Measurements from ENCODE around the gene MAPK1. TPM values are rescaled to one million over a fixed set of nuclear protein-coding genes. Genes with fewer than 3 reads are reported as not detected.

The MAPK1 gene
- total and polyA plus RNA-seq, 7 donors = 11.0 to 101 (median 78.3) TPM

GRCh38 chr22:21741059-21741458 is 126.4 kb downstream of the MAPK1 start:
- Histone ChIP-seq H3K4me3 (no peak overlapping the region), H3K4me1 (no peaks in the 10 kb centered on the region), H3K36me3 (ENCODE audit: insufficient read depth in 1 of 2, low read depth in 1 of 2) (no peaks in the 10 kb centered on the region), H3K27me3 (ENCODE audit: insufficient read depth in 3 of 3, low read length in 2 of 3) (no peaks in the 10 kb centered on the region), H3K9me3 (no peaks in the 10 kb centered on the region), H3K27ac (no peak overlapping the region)
- ATAC-seq (no peak), DNase-seq (no peak)
- TF ChIP-seq, protein P1, sequence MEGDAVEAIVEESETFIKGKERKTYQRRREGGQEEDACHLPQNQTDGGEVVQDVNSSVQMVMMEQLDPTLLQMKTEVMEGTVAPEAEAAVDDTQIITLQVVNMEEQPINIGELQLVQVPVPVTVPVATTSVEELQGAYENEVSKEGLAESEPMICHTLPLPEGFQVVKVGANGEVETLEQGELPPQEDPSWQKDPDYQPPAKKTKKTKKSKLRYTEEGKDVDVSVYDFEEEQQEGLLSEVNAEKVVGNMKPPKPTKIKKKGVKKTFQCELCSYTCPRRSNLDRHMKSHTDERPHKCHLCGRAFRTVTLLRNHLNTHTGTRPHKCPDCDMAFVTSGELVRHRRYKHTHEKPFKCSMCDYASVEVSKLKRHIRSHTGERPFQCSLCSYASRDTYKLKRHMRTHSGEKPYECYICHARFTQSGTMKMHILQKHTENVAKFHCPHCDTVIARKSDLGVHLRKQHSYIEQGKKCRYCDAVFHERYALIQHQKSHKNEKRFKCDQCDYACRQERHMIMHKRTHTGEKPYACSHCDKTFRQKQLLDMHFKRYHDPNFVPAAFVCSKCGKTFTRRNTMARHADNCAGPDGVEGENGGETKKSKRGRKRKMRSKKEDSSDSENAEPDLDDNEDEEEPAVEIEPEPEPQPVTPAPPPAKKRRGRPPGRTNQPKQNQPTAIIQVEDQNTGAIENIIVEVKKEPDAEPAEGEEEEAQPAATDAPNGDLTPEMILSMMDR (IDR thresholded peaks at IDR 0.05) = no peak
- intact Hi-C loops (cut with DNase I) = no loop called here
- 77 to 88% (median 86%) methylated on average over 9 to 10 of the region's 10 CpGs for WGBS, 3 donors

DNA sequence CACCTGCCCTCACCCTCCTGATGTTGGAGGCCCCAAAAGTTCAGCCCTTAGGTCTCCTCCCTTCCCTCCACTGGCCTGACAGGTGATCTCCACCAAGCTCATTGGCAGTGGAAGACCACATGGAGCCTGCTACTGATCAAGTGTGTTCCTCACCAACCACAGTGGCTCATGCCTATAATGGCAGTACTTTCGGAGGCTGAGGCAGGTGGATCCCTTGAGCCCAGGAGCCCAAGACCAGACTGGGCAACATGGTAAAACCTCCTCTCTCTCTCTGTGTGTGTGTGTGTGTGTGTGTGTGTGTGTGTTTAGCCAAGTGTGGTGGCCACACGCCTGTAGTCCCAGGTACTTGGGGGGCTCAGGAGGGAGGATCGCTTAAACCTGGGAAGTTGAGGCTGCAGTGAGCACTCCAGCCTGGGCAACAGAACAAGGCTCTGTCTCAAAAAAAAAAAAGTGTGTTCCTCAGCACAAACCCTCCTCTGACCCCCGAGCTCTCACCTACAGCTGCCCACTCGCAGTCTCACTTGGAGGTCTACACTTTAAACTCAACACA is 127.5 kb downstream of the MAPK1 start:
- ATAC-seq = no peak
- 90 to 96% (median 95%) methylated on average over 5 of the region's 5 CpGs for WGBS, 3 donors
- Histone ChIP-seq H3K9me3 (no peaks in the 10 kb centered on the region), H3K4me3 (no peak overlapping the region), H3K27ac (no peak overlapping the region), H3K27me3 (ENCODE audit: insufficient read depth in 3 of 3, low read length in 2 of 3) (no peaks in the 10 kb centered on the region), H3K4me1 (peaks cover 1% of the 10 kb centered on the region), H3K36me3 (ENCODE audit: insufficient read depth in 1 of 2, low read depth in 1 of 2) (no peaks in the 10 kb centered on the region)
- DNase-seq = peak in 1 of 2 donors; percentile 8
- intact Hi-C loops (cut with DNase I) = loop anchor here in 1 of 2 donors (10.0 kb wide), 2 partner anchors 45 to 125 kb away; partner anchors contain the start of gene MAPK1
- TF ChIP-seq, protein P1 (IDR thresholded peaks at IDR 0.05) = no peak

GRCh38 chr22:21738966-21739365 is 128.5 kb downstream of the MAPK1 start:
- TF ChIP-seq, protein P1 (IDR thresholded peaks at IDR 0.05) = no peak
- no peak for DNase-seq
- H3K4me3 ChIP-seq = no peak overlapping the region
- no peaks in the 10 kb centered on the region for H3K9me3 ChIP-seq
- intact Hi-C loops (cut with DNase I) = loop anchor here in 1 of 2 donors (10.0 kb wide), 2 partner anchors 46 to 126 kb away; partner anchors contain the start of gene MAPK1
- ATAC-seq = no peak
- no peaks in the 10 kb centered on the region for H3K36me3 ChIP-seq (ENCODE audit: insufficient read depth in 1 of 2, low read depth in 1 of 2)
- 53 to 54% (median 54%) methylated on average over 7 of the region's 7 CpGs for WGBS, 3 donors
- H3K27ac ChIP-seq = no peak overlapping the region
- peaks cover 11% of the 10 kb centered on the region for H3K4me1 ChIP-seq
- no peaks in the 10 kb centered on the region for H3K27me3 ChIP-seq (ENCODE audit: insufficient read depth in 3 of 3, low read length in 2 of 3)

DNA sequence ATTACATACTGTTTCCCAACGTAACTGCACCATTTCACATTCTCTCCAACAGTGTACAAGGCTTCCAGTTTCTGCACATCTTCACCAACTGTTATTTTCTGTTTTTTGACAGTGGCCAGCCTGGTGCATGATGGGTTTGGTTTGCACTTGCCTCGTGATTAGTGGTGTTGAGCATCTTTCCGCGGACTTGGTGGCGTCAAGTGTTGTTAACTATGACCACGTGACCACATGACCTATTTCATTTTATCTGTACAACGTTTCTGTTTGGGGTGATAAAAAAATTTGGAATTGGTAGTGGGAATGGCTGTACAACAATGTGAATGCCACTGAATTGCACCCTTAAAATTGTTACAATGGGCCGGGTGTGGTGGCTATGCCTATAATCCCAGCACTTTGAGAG is 129.4 kb downstream of the MAPK1 start:
- no peak for ATAC-seq
- no peak for DNase-seq
- intact Hi-C loops (cut with DNase I) = loop anchor here in 1 of 2 donors (10.0 kb wide), 2 partner anchors 47 to 127 kb away; partner anchors contain the start of gene MAPK1
- no peak overlapping the region for H3K27ac ChIP-seq
- no peaks in the 10 kb centered on the region for H3K36me3 ChIP-seq (ENCODE audit: insufficient read depth in 1 of 2, low read depth in 1 of 2)
- no peaks in the 10 kb centered on the region for H3K27me3 ChIP-seq (ENCODE audit: insufficient read depth in 3 of 3, low read length in 2 of 3)
- WGBS, 3 donors = 77 to 85% (median 79%) methylated on average over 8 of the region's 8 CpGs
- H3K4me1 ChIP-seq = peaks cover 20% of the 10 kb centered on the region
- no peak overlapping the region for H3K4me3 ChIP-seq
- TF ChIP-seq, protein P1 (IDR thresholded peaks at IDR 0.05) = no peak
- no peaks in the 10 kb centered on the region for H3K9me3 ChIP-seq

- Histone ChIP-seq H3K27me3 (ENCODE audit: insufficient read depth in 3 of 3, low read length in 2 of 3) (no peaks in the 10 kb centered on the region), H3K27ac (no peak overlapping the region), H3K36me3 (ENCODE audit: insufficient read depth in 1 of 2, low read depth in 1 of 2) (no peaks in the 10 kb centered on the region), H3K9me3 (no peaks in the 10 kb centered on the region), H3K4me1 (peaks cover 20% of the 10 kb centered on the region), H3K4me3 (no peak overlapping the region)
- 81 to 87% (median 87%) methylated on average over 9 of the region's 9 CpGs for whole genome bisulfite sequencing, 3 donors
- DNase-seq (no peak), ATAC-seq (no peak)
- intact Hi-C loops (cut with DNase I) = loop anchor here in 1 of 2 donors (10.0 kb wide), 2 partner anchors 48 to 128 kb away; partner anchors contain the start of gene MAPK1
- TF ChIP-seq, protein P1 (IDR thresholded peaks at IDR 0.05) = no peak
These were observed 130.5 kb downstream of the MAPK1 start for GRCh38 chr22:21736948-21737347.
